RWPE2 (cell line): ENCODE data around the gene FGFR2.

Source experiments
- ATAC-seq: fragments of 200-7000 bp; cut with Tn5 transposase; 3 replicates; pipeline ENCODE4 v1.9.1; 2021; ENCODE audit warnings: low read depth
- DNase-seq: peaks from one replicate; pipeline ENCODE4 v3.0.0-alpha.2; 2020; ENCODE audit warnings: low spot score
- H3K27ac ChIP-seq: fragments of 450-650 bp; 2 replicates; pipeline ENCODE4 v1.5.1; 2017; ENCODE audit warnings: mild to moderate bottlenecking; ENCODE audit not compliant: poor library complexity, severe bottlenecking
- H3K27me3 ChIP-seq: fragments of 250-450 bp; sonication (Bioruptor Pico); 2 replicates; pipeline ENCODE4 v1.5.1; 2021; ENCODE audit warnings: mild to moderate bottlenecking, moderate library complexity; ENCODE audit not compliant: insufficient read depth, poor library complexity, severe bottlenecking
- H3K36me3 ChIP-seq: fragments of 250-450 bp; sonication (Bioruptor Pico); 2 replicates; pipeline ENCODE4 v1.5.1; 2020; ENCODE audit warnings: low read depth, mild to moderate bottlenecking, moderate library complexity
- H3K4me1 ChIP-seq: fragments of 250-450 bp; sonication (Bioruptor Pico); 2 replicates; pipeline ENCODE4 v1.5.1; 2021; ENCODE audit warnings: mild to moderate bottlenecking, moderate library complexity; ENCODE audit not compliant: insufficient read depth, poor library complexity, severe bottlenecking
- H3K4me3 ChIP-seq: fragments of 250-450 bp; sonication (Bioruptor Pico); 2 replicates; pipeline ENCODE4 v1.5.1; 2021; ENCODE audit warnings: mild to moderate bottlenecking, moderate library complexity; ENCODE audit not compliant: severe bottlenecking
- H3K9me3 ChIP-seq: fragments of 250-450 bp; sonication (Bioruptor Pico); 2 replicates; pipeline ENCODE4 v1.5.1; 2021; ENCODE audit warnings: mild to moderate bottlenecking, moderate library complexity; ENCODE audit not compliant: severe bottlenecking
- CTCF ChIP-seq: fragments of 450-650 bp; IDR thresholded peaks from one replicate; pipeline ENCODE4 v1.5.1; 2017; ENCODE audit warnings: mild to moderate bottlenecking, moderate library complexity; ENCODE audit not compliant: poor library complexity, severe bottlenecking

The FGFR2 gene

DNA sequence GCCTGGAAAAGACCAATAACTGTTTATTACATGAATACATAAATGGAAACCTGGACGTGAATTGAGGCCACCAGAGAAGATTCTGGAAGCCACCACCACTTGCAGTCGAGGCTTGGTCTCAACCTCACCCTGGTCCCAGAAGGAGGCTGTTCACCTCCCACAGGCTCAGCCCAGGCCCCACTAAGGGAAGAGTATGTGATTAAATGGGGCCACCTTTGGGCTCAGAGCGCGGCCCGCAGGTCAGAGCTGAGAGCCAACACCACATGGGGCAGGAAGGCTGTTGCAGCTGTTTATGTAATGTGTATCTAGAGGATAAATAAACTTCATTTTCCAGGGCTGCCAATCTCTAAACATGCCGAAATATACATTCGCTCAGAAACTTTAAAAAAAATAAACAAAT, 17.6 kb upstream of the FGFR2 start:
- no peak overlapping the region for H3K27ac ChIP-seq
- no peak for TF ChIP-seq CTCF

GRCh38 chr10:121615435-121615793, 17.2 kb upstream of the FGFR2 start:
- H3K36me3 ChIP-seq: no peaks in the 10 kb centered on the region
- H3K27me3 ChIP-seq: no peaks in the 10 kb centered on the region
- peaks cover 7% of the 10 kb centered on the region for H3K4me1 ChIP-seq
- no peak for TF ChIP-seq CTCF
- peaks cover 2% of the 10 kb centered on the region for H3K9me3 ChIP-seq
- H3K4me3 ChIP-seq: no peak overlapping the region
- DNase-seq (no peak), ATAC-seq (no peak)
- H3K27ac ChIP-seq: no peak overlapping the region

More for the DNA sequence above, 17.6 kb upstream of the FGFR2 start:
- ATAC-seq: no peak
- H3K36me3 ChIP-seq: no peaks in the 10 kb centered on the region
- DNase-seq: no peak
- H3K9me3 ChIP-seq: peaks cover 2% of the 10 kb centered on the region
- no peaks in the 10 kb centered on the region for H3K27me3 ChIP-seq
- no peak overlapping the region for H3K4me3 ChIP-seq
- peaks cover 4% of the 10 kb centered on the region for H3K4me1 ChIP-seq

DNA sequence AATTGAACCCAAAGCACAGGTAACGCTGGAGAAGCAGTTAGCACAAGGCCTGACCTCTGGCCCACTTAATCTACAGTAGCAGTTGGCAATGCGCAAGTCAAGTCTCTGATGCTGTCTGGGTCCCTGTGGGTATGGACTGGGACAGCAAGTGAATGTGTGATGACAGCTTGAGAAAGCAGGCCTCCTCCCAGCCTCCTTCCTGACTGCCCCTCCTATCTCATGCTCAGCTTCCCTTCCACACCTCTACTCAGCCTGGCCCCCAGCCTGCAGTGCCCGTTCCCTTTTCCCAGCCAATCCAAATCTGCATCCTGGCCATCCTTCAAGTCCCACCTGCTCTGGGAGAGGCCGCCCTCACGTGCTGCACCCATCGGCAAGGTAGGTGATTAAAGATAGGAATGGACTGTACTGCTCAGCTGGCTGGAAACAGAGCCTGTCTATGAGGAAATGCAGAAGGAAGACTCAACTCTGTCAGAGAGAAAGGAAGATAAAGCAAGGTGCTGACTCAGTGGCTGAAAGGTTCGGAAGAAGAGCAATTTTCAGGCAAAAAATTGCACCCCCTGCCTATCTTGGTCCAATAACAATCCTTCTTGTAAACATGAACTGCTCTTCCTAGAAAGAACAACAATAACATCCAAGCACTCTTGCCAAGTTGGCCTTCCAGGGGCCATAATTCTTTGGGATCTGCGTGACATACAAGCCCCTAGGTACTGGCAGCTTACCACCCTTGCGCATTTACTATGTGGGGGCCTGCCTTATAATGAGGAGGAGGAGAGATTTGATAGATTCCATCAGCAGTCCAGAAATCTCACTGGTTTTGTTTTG, 16.6 kb upstream of the FGFR2 start:
- DNase-seq: no peak
- Histone ChIP-seq H3K9me3 (peaks cover 2% of the 10 kb centered on the region), H3K27ac (no peak overlapping the region), H3K4me3 (no peak overlapping the region), H3K36me3 (no peaks in the 10 kb centered on the region), H3K27me3 (no peaks in the 10 kb centered on the region), H3K4me1 (peaks cover 7% of the 10 kb centered on the region)
- ATAC-seq: no peak
- TF ChIP-seq CTCF: no peak

DNA sequence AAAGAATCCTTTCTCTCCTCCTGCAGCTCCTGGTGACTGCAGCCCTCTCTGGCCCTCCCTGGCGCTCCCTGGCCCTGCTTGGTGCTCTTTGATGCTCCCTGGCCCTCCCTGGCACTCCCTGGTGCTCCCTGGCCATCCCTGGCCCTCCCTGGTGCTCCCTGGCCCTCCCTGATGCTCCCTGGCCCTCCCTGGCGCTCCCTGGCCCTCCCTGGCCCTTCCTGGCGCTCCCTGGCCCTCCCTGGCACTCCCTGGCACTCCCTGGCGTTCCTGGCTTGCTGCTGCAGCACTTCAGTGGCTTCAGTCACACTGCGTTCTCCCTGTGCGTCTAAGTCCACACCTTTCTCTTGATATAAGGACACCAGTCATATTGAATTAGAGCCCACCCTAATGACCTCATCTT, 15.2 kb upstream of the FGFR2 start:
- H3K4me3 ChIP-seq: no peak overlapping the region
- no peaks in the 10 kb centered on the region for H3K36me3 ChIP-seq
- H3K9me3 ChIP-seq: peaks cover 2% of the 10 kb centered on the region
- no peak overlapping the region for H3K27ac ChIP-seq
- H3K4me1 ChIP-seq: peaks cover 7% of the 10 kb centered on the region
- no peak for ATAC-seq
- TF ChIP-seq CTCF: no peak
- no peak for DNase-seq
- H3K27me3 ChIP-seq: no peaks in the 10 kb centered on the region
